Glomerular visceral epithelial cell (primary cell): ENCODE results near the gene TMEM200B.
"Not testable (repeated sequence)": the region's sequence is repeated elsewhere in the genome, so short reads cannot be mapped to it uniquely, and the experiment has no call there.

ENCODE experiments used
- DNase-seq: peaks from one replicate; pipeline ENCODE4 v3.0.0-alpha.2; 2016; ENCODE audit errors: extremely low spot score

Gene TMEM200B

GRCh38 chr1:29123887-29124365 is at the start of gene TMEM200B:
TMEM200B (minus strand) TSS chr1:29123903; CDS start chr1:29121828, 2,075 bp downstream.
- DNase-seq: peak; percentile 54

GRCh38 chr1:29172415-29172939 is 48.8 kb upstream of the TMEM200B start:
- DNase-seq: no peak

- DNase-seq: no peak
These were observed 47.8 kb upstream of the TMEM200B start for GRCh38 chr1:29171521-29171920.

- no peak for DNase-seq
These were observed 47.4 kb upstream of the TMEM200B start for GRCh38 chr1:29171089-29171488.

- no peak for DNase-seq
These were observed 46.3 kb upstream of the TMEM200B start for GRCh38 chr1:29169976-29170375.

GRCh38 chr1:29167904-29168303 is 44.2 kb upstream of the TMEM200B start:
- no peak for DNase-seq

- DNase-seq: peak; percentile 33
These were observed 42.7 kb upstream of the TMEM200B start for GRCh38 chr1:29166291-29166878.

- DNase-seq: no peak
These were observed 40.9 kb upstream of the TMEM200B start for GRCh38 chr1:29164588-29164987.

GRCh38 chr1:29162476-29163138 is 38.9 kb upstream of the TMEM200B start:
- DNase-seq: no peak

- DNase-seq: no peak
These were observed 38.3 kb upstream of the TMEM200B start for GRCh38 chr1:29162025-29162424.

- DNase-seq: no peak
These were observed 36.1 kb upstream of the TMEM200B start for GRCh38 chr1:29159773-29160172.

- DNase-seq: no peak
These were observed 33.5 kb upstream of the TMEM200B start for GRCh38 chr1:29157269-29157601.

- no peak for DNase-seq
These were observed 33.0 kb upstream of the TMEM200B start for GRCh38 chr1:29156543-29157268.

- no peak for DNase-seq
These were observed 28.5 kb upstream of the TMEM200B start for GRCh38 chr1:29152046-29152805.

GRCh38 chr1:29150346-29150745 is 26.6 kb upstream of the TMEM200B start:
- DNase-seq: not testable (repeated sequence)

- DNase-seq: no peak
These were observed 25.2 kb upstream of the TMEM200B start for GRCh38 chr1:29148656-29149491.

- DNase-seq: peak; percentile 72
These were observed 22.2 kb upstream of the TMEM200B start for GRCh38 chr1:29145739-29146437.

GRCh38 chr1:29144178-29144577 is 20.5 kb upstream of the TMEM200B start:
- DNase-seq: no peak

- DNase-seq: no peak
These were observed 19.0 kb upstream of the TMEM200B start for GRCh38 chr1:29142714-29143113.

GRCh38 chr1:29136391-29136915 is 12.8 kb upstream of the TMEM200B start:
- peak; percentile 43 for DNase-seq
